B cell (primary cell): Measurements from ENCODE around the gene COMMD1. TPM values are rescaled to one million over a fixed set of nuclear protein-coding genes. Genes with fewer than 3 reads are reported as not detected.

Experiments used
- ATAC-seq: fragments of 200-7000 bp; cut with Tn5 transposase; one replicate; pipeline ENCODE4 v1.10.0; 2021; ENCODE audit warnings: low read depth, mild to moderate bottlenecking, moderate number of reproducible peaks, moderate library complexity
- CTCF ChIA-PET: fragments of 350-600 bp; sonication (Branson Sonifier 250); formaldehyde crosslinking; loops from one replicate; lab custom pipeline; 2021; ENCODE audit warnings: antibody characterized with exemption, inconsistent platforms; lab: Charles Lee
- POLR2A ChIA-PET: fragments of 350-600 bp; sonication (Branson Sonifier 250); formaldehyde crosslinking; loops from one replicate; lab custom pipeline; 2021; ENCODE audit warnings: antibody characterized with exemption; lab: Charles Lee
- DNase-seq: peaks from one replicate; pipeline ENCODE4 v3.0.0; 2013
- H2AFZ ChIP-seq: 2 replicates; pipeline ENCODE4 v1.6.1; 2012; ENCODE audit warnings: mild to moderate bottlenecking, low read depth, low read length; ENCODE audit not compliant: insufficient read depth, poor library complexity, severe bottlenecking
- H3K27ac ChIP-seq, 2 donors: 1 replicate in 1 of 2; 2 replicates in 1 of 2; pipeline ENCODE4 v1.5.1; 2012 to 2013; ENCODE audit warnings: low read length in 2 of 2, mild to moderate bottlenecking in 2 of 2, moderate library complexity in 1 of 2
- H3K27me3 ChIP-seq, 4 experiments: fragments of 200-600 bp in 1 of 4; sonication (generic) in 1 of 4; replicated peaks in 1 of 4; 1 replicate in 2 of 4; 2 replicates in 2 of 4; pipeline versions ENCODE4 v1.6.1 to v1.7.0; 2013 to 2016; ENCODE audit warnings: low read length in 3 of 4, mild to moderate bottlenecking in 2 of 4, mixed read lengths in 1 of 4, moderate library complexity in 1 of 4; ENCODE audit not compliant: insufficient read depth in 4 of 4, control insufficient read depth in 3 of 4; ENCODE audit errors: control extremely low read depth in 1 of 4
- H3K36me3 ChIP-seq, 2 experiments: replicated peaks in 1 of 2; 1 replicate in 1 of 2; 2 replicates in 1 of 2; pipeline versions ENCODE4 v1.6.1 to v1.7.1; 2013; ENCODE audit warnings: low read length in 1 of 2; ENCODE audit not compliant: insufficient read depth in 2 of 2, control insufficient read depth in 1 of 2; ENCODE audit errors: control extremely low read depth in 1 of 2, extremely low read depth in 1 of 2
- H3K4me1 ChIP-seq, 2 donors: fragments of 200-600 bp in 1 of 2; sonication (generic) in 1 of 2; 1 replicate in 1 of 2; 2 replicates in 1 of 2; pipeline versions ENCODE4 v1.5.1 to v1.6.1; 2013 to 2017; ENCODE audit warnings: low read length in 2 of 2; ENCODE audit not compliant: control insufficient read depth in 2 of 2, insufficient read depth in 2 of 2
- H3K4me2 ChIP-seq: replicated peaks from 2 replicates; pipeline ENCODE3; 2012; ENCODE audit warnings: mild to moderate bottlenecking, low read depth, low read length; ENCODE audit not compliant: poor library complexity, severe bottlenecking
- H3K4me3 ChIP-seq, 5 experiments: fragments of 200-600 bp in 1 of 5; sonication (generic) in 1 of 5; 1 replicate in 3 of 5; 2 replicates in 2 of 5; pipeline versions ENCODE4 v1.5.1 to v1.7.0; 2011 to 2016; ENCODE audit warnings: low read length in 4 of 5, mild to moderate bottlenecking in 4 of 5, low read depth in 2 of 5, control low read depth in 1 of 5, moderate library complexity in 1 of 5; ENCODE audit not compliant: insufficient read depth in 1 of 5; ENCODE audit errors: control extremely low read depth in 1 of 5, extremely low read depth in 1 of 5
- H3K79me2 ChIP-seq: fragments of 200-600 bp; sonication (generic); one replicate; pipeline ENCODE4 v1.6.0; 2016; ENCODE audit warnings: low read length; ENCODE audit not compliant: control insufficient read depth, insufficient read depth
- H3K9ac ChIP-seq: fragments of 200-600 bp; sonication (generic); 2 replicates; pipeline ENCODE4 v1.6.1; 2017; ENCODE audit warnings: mild to moderate bottlenecking, low read length, moderate library complexity
- H3K9me3 ChIP-seq, 3 donors: one replicate each; pipeline versions ENCODE4 v1.6.1 to v1.7.1; 2013; ENCODE audit warnings: low read length in 2 of 3; ENCODE audit not compliant: control insufficient read depth in 2 of 3, insufficient read depth in 1 of 3; ENCODE audit errors: control extremely low read depth in 1 of 3
- H4K20me1 ChIP-seq: 2 replicates; pipeline ENCODE4 v1.6.0; 2012; ENCODE audit warnings: mild to moderate bottlenecking, low read length; ENCODE audit not compliant: insufficient read depth, control insufficient read depth, poor library complexity, severe bottlenecking
- H3K27ac Mint-ChIP-seq: one replicate; pipeline ENCODE4 v1.8.0; 2021; ENCODE audit warnings: mixed read lengths
- H3K27me3 Mint-ChIP-seq: one replicate; pipeline ENCODE4 v1.8.0; 2021; ENCODE audit warnings: mixed read lengths
- H3K4me1 Mint-ChIP-seq: one replicate; pipeline ENCODE4 v1.8.0; 2021; ENCODE audit warnings: mixed read lengths
- H3K4me3 Mint-ChIP-seq: one replicate; pipeline ENCODE4 v1.8.0; 2021; ENCODE audit warnings: mixed read lengths
- H3K9me3 Mint-ChIP-seq: one replicate; pipeline ENCODE4 v1.8.0; 2022; ENCODE audit warnings: mixed read lengths; ENCODE audit not compliant: insufficient read depth
- EZH2 ChIP-seq: IDR thresholded peaks from 2 replicates; pipeline ENCODE4 v1.6.1; 2012; ENCODE audit warnings: borderline replicate concordance, low read depth, mild to moderate bottlenecking, moderate library complexity, low read length; ENCODE audit not compliant: insufficient read depth, poor library complexity, severe bottlenecking
- WGBS: methylation state at CpG from one replicate; pipeline ENCODE4 v1.1.5; 2013; ENCODE audit warnings: missing lambda C conversion rate; ENCODE audit not compliant: insufficient coverage; 5-methylcytosine and 5-hydroxymethylcytosine counted together
- intact Hi-C: fragments of 100-400 bp; cut with micrococcal nuclease; formaldehyde crosslinking; loops from one replicate; pipeline ENCODE4 v1.10.0; 2022
- polyA plus RNA-seq: library from polyadenylated mRNA; depleted of rRNA; stranded (reverse); fragments of >200 nt; gene quantifications from 2 replicates; pipeline ENCODE4 v1.2.3, GENCODE V29; 2012
- total RNA-seq, 2 donors: library from RNA; stranded (reverse); fragments of 120-200 nt in 1 of 2; gene quantifications; 1 replicate in 1 of 2; 2 replicates in 1 of 2; pipeline versions ENCODE4 v1.2.3 to v1.2.4, GENCODE V29; 2013 to 2022
- TF ChIP-seq, protein P1 (sequence below): fragments of 200-600 bp; IDR thresholded peaks from one replicate; pipeline ENCODE4 v1.8.0; 2022; ENCODE audit warnings: antibody characterized with exemption, mild to moderate bottlenecking

Gene COMMD1
- total and polyA plus RNA-seq, 2 donors (not counting 1 experiment from before 2014, with no cell fraction given) = 20.6 to 25.1 TPM

DNA sequence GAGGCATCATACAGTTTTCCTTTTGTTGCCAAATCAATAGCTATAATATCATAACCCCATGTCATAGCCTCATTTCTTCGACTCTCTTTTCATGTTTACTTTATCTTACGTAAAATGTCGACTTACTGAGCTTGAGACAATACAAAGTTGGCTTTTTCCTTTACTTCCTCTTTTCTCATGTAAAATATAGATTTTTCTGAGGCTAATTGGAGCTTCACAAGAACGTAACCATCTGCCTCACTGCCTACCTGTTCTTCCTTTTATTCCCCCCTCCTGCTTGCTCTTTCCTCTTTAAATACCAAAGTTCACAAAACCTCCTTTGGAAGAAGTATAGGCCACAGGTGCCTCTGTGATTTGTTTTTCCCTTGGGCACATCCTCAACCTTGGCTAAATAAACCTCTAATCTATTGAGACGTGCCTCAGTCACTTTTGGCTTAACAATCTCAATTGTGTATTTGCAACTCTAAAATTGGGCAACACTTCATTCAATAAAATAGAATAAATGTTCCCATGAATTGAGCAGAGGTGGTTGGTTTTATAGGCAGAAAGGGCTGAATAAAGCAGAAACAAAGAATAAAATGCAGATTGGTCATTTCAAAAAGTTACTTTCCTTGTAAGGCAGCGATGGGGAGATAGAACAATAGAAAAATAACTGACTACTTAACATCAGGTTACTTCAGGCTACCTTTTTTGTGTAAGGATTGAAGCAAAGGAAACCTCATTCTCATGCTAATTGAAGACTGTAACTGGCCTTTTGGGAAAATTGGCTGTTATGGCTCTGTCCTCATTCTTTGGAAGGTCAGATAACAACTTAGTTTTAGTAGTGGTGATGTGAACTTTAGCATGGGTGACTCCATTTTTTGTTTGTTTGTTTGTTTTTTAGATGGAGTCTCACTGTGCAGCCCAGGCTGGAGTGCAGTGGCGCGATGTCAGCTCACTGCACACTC, 21.3 kb downstream of the COMMD1 start:
- peaks cover 16% of the 10 kb centered on the region for H3K79me2 ChIP-seq
- H3K27ac ChIP-seq = no peak overlapping the region
- DNase-seq = peak; percentile 13

DNA sequence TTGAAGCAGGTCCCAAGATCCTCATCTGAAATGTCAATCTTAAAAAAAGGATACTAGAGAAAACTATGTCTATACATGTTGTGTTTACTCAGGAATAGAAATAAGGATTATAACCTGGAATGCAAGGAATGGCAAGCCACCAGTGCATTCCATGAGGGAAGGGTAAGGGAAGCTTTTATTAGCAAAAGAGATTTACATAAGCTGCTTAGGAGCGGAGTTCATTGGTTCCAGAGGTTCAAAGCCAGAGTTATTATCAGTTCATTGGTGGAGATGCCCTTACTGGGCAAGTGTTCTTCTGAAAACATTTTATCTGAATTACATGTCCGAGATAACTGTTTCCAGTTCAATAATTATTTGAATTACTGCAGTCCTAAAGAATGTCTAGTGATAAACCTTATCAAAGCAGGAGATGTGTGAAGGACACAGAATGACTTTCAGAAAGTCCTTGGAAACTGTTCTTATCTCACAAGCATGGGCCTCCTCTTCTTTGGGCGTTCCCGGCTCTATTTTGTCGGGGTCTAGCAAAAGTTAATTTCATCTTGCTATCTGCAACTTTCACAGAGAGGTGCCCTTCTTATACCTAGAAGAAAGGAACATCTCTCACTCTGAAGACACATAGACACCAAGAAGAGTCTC, 23.5 kb downstream of the COMMD1 start:
- Histone ChIP-seq H3K9ac (no peak overlapping the region), H3K4me1 (peaks cover 6% of the 10 kb centered on the region in 2 donors), H4K20me1 (no peaks in the 10 kb centered on the region), H3K27ac (no peak overlapping the region), H3K27me3 (no peaks in the 10 kb centered on the region), H3K4me2 (no peak overlapping the region), H3K36me3 (no peaks in the 10 kb centered on the region), H3K9me3 (peaks cover 0 to 7% (median 0%) of the 10 kb centered on the region in 3 donors), H2AFZ (no peak overlapping the region), H3K4me3 (no peak overlapping the region), H3K79me2 (peaks cover 16% of the 10 kb centered on the region)
- Mint-ChIP-seq H3K4me3 (no peak overlapping the region), H3K27me3 (no peaks in the 10 kb centered on the region), H3K9me3 (no peaks in the 10 kb centered on the region), H3K27ac (no peak overlapping the region), H3K4me1 (peaks cover 7% of the 10 kb centered on the region)
- ChIA-PET POLR2A (no interaction called here), CTCF (interaction anchor here (1.9 kb wide), 1 partner anchor 482 kb away, joined by 4 read pairs; no protein-coding TSS in a partner anchor)
- no peak for ATAC-seq
- TF ChIP-seq, protein P1, sequence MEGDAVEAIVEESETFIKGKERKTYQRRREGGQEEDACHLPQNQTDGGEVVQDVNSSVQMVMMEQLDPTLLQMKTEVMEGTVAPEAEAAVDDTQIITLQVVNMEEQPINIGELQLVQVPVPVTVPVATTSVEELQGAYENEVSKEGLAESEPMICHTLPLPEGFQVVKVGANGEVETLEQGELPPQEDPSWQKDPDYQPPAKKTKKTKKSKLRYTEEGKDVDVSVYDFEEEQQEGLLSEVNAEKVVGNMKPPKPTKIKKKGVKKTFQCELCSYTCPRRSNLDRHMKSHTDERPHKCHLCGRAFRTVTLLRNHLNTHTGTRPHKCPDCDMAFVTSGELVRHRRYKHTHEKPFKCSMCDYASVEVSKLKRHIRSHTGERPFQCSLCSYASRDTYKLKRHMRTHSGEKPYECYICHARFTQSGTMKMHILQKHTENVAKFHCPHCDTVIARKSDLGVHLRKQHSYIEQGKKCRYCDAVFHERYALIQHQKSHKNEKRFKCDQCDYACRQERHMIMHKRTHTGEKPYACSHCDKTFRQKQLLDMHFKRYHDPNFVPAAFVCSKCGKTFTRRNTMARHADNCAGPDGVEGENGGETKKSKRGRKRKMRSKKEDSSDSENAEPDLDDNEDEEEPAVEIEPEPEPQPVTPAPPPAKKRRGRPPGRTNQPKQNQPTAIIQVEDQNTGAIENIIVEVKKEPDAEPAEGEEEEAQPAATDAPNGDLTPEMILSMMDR = no peak
- TF ChIP-seq EZH2 = no peak
- 100% methylated on average over 3 of the region's 5 CpGs for whole genome bisulfite sequencing
- intact Hi-C loops = no loop called here
- DNase-seq = no peak

More for the DNA sequence above, 21.3 kb downstream of the COMMD1 start:
- Histone ChIP-seq H3K4me3 (no peak overlapping the region), H3K4me1 (peaks cover 6% of the 10 kb centered on the region in 2 donors), H3K9me3 (no peaks in the 10 kb centered on the region), H3K27me3 (no peaks in the 10 kb centered on the region), H3K36me3 (no peaks in the 10 kb centered on the region), H2AFZ (no peak overlapping the region), H3K9ac (no peak overlapping the region), H4K20me1 (no peaks in the 10 kb centered on the region), H3K4me2 (peak overlapping the region; percentile 39)
- H3K27ac Mint-ChIP-seq = no peak overlapping the region
- H3K4me3 Mint-ChIP-seq = peak overlapping the region; percentile 4
- ChIA-PET CTCF (interaction anchor here (0.6 to 1.1 kb wide), 2 partner anchors 484 to 485 kb away, joined by 3 to 4 read pairs; no protein-coding TSS in a partner anchor), POLR2A (no interaction called here)
- no peak for TF ChIP-seq EZH2
- no CpG with 5 or more reads among the region's 8 CpGs for WGBS
- no peak for ATAC-seq
- intact Hi-C loops = no loop called here
- H3K27me3 Mint-ChIP-seq = no peaks in the 10 kb centered on the region
- H3K4me1 Mint-ChIP-seq = peaks cover 7% of the 10 kb centered on the region
- no peaks in the 10 kb centered on the region for H3K9me3 Mint-ChIP-seq
